Loucy (cell line): Measurements from ENCODE around the gene ACTL8.

ENCODE experiments used
- H2AFZ ChIP-seq: fragments of 200-600 bp; sonication (generic); 2 replicates; pipeline ENCODE4 v1.6.0; 2016; ENCODE audit warnings: antibody characterized with exemption, mild to moderate bottlenecking, low read length, moderate library complexity
- H3F3A ChIP-seq: fragments of 200-600 bp; 2 replicates; pipeline ENCODE4 v1.6.0; 2016; ENCODE audit warnings: antibody characterized with exemption, low read depth, mild to moderate bottlenecking
- H3K27me3 ChIP-seq: fragments of 200-600 bp; sonication (generic); 2 replicates; pipeline ENCODE4 v1.6.1; 2014; ENCODE audit warnings: low read length, mild to moderate bottlenecking; ENCODE audit not compliant: insufficient read depth, poor library complexity, severe bottlenecking
- H3K36me3 ChIP-seq: fragments of 200-600 bp; sonication (generic); 2 replicates; pipeline ENCODE4 v1.6.1; 2016; ENCODE audit warnings: low read length; ENCODE audit not compliant: insufficient read depth
- H3K4me1 ChIP-seq: fragments of 200-600 bp; sonication (generic); 2 replicates; pipeline ENCODE4 v1.5.1; 2014; ENCODE audit warnings: low read length, mild to moderate bottlenecking; ENCODE audit not compliant: insufficient read depth, poor library complexity, severe bottlenecking
- H3K4me2 ChIP-seq: fragments of 200-600 bp; sonication (generic); 2 replicates; pipeline ENCODE4 v1.6.0; 2014; ENCODE audit warnings: antibody characterized with exemption, low read length, low read depth, mild to moderate bottlenecking; ENCODE audit not compliant: poor library complexity, severe bottlenecking
- H3K4me3 ChIP-seq: fragments of 200-600 bp; sonication (generic); 2 replicates; pipeline ENCODE4 v1.5.1; 2014; ENCODE audit warnings: low read length, mild to moderate bottlenecking, mixed read lengths; ENCODE audit not compliant: poor library complexity, severe bottlenecking
- H3K79me2 ChIP-seq: fragments of 200-600 bp; sonication (generic); 2 replicates; pipeline ENCODE4 v1.6.1; 2014; ENCODE audit warnings: low read length; ENCODE audit not compliant: insufficient read depth
- H3K9ac ChIP-seq: fragments of 200-600 bp; sonication (generic); 2 replicates; pipeline ENCODE4 v1.6.0; 2014; ENCODE audit warnings: mild to moderate bottlenecking, low read depth, low read length, moderate library complexity; ENCODE audit not compliant: poor library complexity, severe bottlenecking
- H3K9me2 ChIP-seq: fragments of 200-600 bp; sonication (generic); replicated peaks from 2 replicates; pipeline ENCODE4 v1.6.1; 2016; ENCODE audit warnings: low read depth, low read length, mixed read lengths
- H3K9me3 ChIP-seq: fragments of 200-600 bp; sonication (generic); 2 replicates; pipeline ENCODE4 v1.6.1; 2014; ENCODE audit warnings: mild to moderate bottlenecking, antibody characterized with exemption, low read length, low read depth; ENCODE audit not compliant: insufficient read depth
- H4K20me1 ChIP-seq: fragments of 200-600 bp; sonication (generic); 2 replicates; pipeline ENCODE4 v1.6.0; 2014; ENCODE audit warnings: antibody characterized with exemption, low read length, mild to moderate bottlenecking; ENCODE audit not compliant: insufficient read depth, poor library complexity, severe bottlenecking
- CTCF ChIP-seq: fragments of 200-600 bp; sonication (generic); conservative IDR thresholded peaks from 2 replicates; pipeline ENCODE4 v1.5.1; 2014; ENCODE audit warnings: mild to moderate bottlenecking, antibody characterized with exemption, low read length
- EZH2phosphoT487 ChIP-seq: fragments of 200-600 bp; IDR thresholded peaks from 2 replicates; pipeline ENCODE4 v1.6.1; 2018; ENCODE audit warnings: antibody characterized with exemption, mild to moderate bottlenecking, moderate library complexity, borderline replicate concordance

ACTL8 gene

GRCh38 chr1:17874710-17875109, 119.6 kb downstream of the ACTL8 start:
- no peaks in the 10 kb centered on the region for H3F3A ChIP-seq
- H3K36me3 ChIP-seq: no peaks in the 10 kb centered on the region
- H3K27me3 ChIP-seq: no peaks in the 10 kb centered on the region
- H3K4me2 ChIP-seq: no peak overlapping the region
- no peak overlapping the region for H3K4me3 ChIP-seq
- no peaks in the 10 kb centered on the region for H3K4me1 ChIP-seq
- no peaks in the 10 kb centered on the region for H3K79me2 ChIP-seq
- no peak overlapping the region for H3K9ac ChIP-seq
- no peaks in the 10 kb centered on the region for H3K9me2 ChIP-seq
- no peaks in the 10 kb centered on the region for H4K20me1 ChIP-seq
- H2AFZ ChIP-seq: no peak overlapping the region
- TF ChIP-seq CTCF (no peak), EZH2phosphoT487 (no peak)
- no peaks in the 10 kb centered on the region; the same call in 1 of the 2 replicates for H3K9me3 ChIP-seq

GRCh38 chr1:17875171-17875881, 120.2 kb downstream of the ACTL8 start:
- no peak overlapping the region for H3K9ac ChIP-seq
- no peaks in the 10 kb centered on the region for H3K27me3 ChIP-seq
- H3K4me3 ChIP-seq: no peak overlapping the region
- no peaks in the 10 kb centered on the region; the same call in 1 of the 2 replicates for H3K9me3 ChIP-seq
- no peaks in the 10 kb centered on the region for H3K79me2 ChIP-seq
- no peaks in the 10 kb centered on the region for H3K9me2 ChIP-seq
- no peak overlapping the region for H3K4me2 ChIP-seq
- no peaks in the 10 kb centered on the region for H3K4me1 ChIP-seq
- H4K20me1 ChIP-seq: no peaks in the 10 kb centered on the region
- no peak for TF ChIP-seq EZH2phosphoT487
- no peak for TF ChIP-seq CTCF
- no peaks in the 10 kb centered on the region for H3K36me3 ChIP-seq
- no peak overlapping the region for H2AFZ ChIP-seq
- H3F3A ChIP-seq: no peaks in the 10 kb centered on the region

GRCh38 chr1:17875882-17876280, 120.7 kb downstream of the ACTL8 start:
- Histone ChIP-seq H2AFZ (no peak overlapping the region), H3F3A (no peaks in the 10 kb centered on the region), H4K20me1 (no peaks in the 10 kb centered on the region), H3K27me3 (no peaks in the 10 kb centered on the region), H3K4me2 (no peak overlapping the region), H3K4me1 (no peaks in the 10 kb centered on the region), H3K9me2 (no peaks in the 10 kb centered on the region), H3K9me3 (no peaks in the 10 kb centered on the region; the same call in 1 of the 2 replicates), H3K36me3 (no peaks in the 10 kb centered on the region), H3K9ac (no peak overlapping the region), H3K79me2 (no peaks in the 10 kb centered on the region), H3K4me3 (no peak overlapping the region)
- TF ChIP-seq CTCF: no peak
- TF ChIP-seq EZH2phosphoT487: no peak
